Measurements from ENCODE around the gene ADH1C.
A peak's percentile ranks its signal among the peaks of the same experiment; 100 is the strongest.

The ADH1C gene

GRCh38 chr4:99301376-99302164 lies 51.0 kb downstream of the ADH1C start:
- DNase-seq (ENCODE audit: low read depth): peak; percentile 67
- no peak for TF ChIP-seq CTCF (conservative IDR thresholded peaks at IDR 0.05; ENCODE audit: low read depth, low read length)
- no peak overlapping the region for H3K4me3 ChIP-seq (ENCODE audit: low read depth, low read length)

GRCh38 chr4:99300934-99301333 lies 51.6 kb downstream of the ADH1C start:
- no peak for TF ChIP-seq CTCF (conservative IDR thresholded peaks at IDR 0.05; ENCODE audit: low read depth, low read length)
- DNase-seq (ENCODE audit: low read depth): peak; percentile 99

GRCh38 chr4:99293357-99293756 lies 59.2 kb downstream of the ADH1C start:
- no peak for TF ChIP-seq CTCF (conservative IDR thresholded peaks at IDR 0.05; ENCODE audit: low read depth, low read length)

More at GRCh38 chr4:99300934-99301333, 51.6 kb downstream of the ADH1C start:
- no peak overlapping the region for H3K4me3 ChIP-seq (ENCODE audit: low read depth, low read length)

GRCh38 chr4:99290848-99291786 lies 61.4 kb downstream of the ADH1C start, which contains the start of gene ADH1A:
TSS of gene ADH1A (minus strand) at chr4:99290985. CDS start at chr4:99290914, 71 bp downstream.
- no peak within 1 kb of the TSS for H3K4me3 ChIP-seq (ENCODE audit: low read depth, low read length)
- DNase-seq (ENCODE audit: low read depth): no peak
- TF ChIP-seq CTCF (conservative IDR thresholded peaks at IDR 0.05; ENCODE audit: low read depth, low read length): no peak

More at GRCh38 chr4:99293357-99293756, 59.2 kb downstream of the ADH1C start:
- no peak for DNase-seq (ENCODE audit: low read depth)
- no peak overlapping the region for H3K4me3 ChIP-seq (ENCODE audit: low read depth, low read length)

Measured in choroid plexus epithelial cell (primary cell).